Muscle layer of colon (tissue), 2 donors: ENCODE results near the gene SSNA1.
A peak's percentile ranks its signal among the peaks of the same experiment; 100 is the strongest.

Experiments used
- H3K27ac ChIP-seq: one replicate; pipeline ENCODE4 v1.7.0; 2013; ENCODE audit warnings: low read depth, mild to moderate bottlenecking, low read length, moderate library complexity
- H3K27me3 ChIP-seq, 2 donors: one replicate each; pipeline ENCODE4 v1.7.0; 2013; ENCODE audit warnings: low read length in 2 of 2, mild to moderate bottlenecking in 2 of 2; ENCODE audit not compliant: insufficient read depth in 2 of 2, control insufficient read depth in 1 of 2
- H3K36me3 ChIP-seq: one replicate; pipeline ENCODE4 v1.7.0; 2013; ENCODE audit warnings: mild to moderate bottlenecking, low read length; ENCODE audit not compliant: insufficient read depth
- H3K4me1 ChIP-seq: one replicate; pipeline ENCODE4 v1.7.0; 2013; ENCODE audit warnings: mild to moderate bottlenecking, low read length; ENCODE audit not compliant: insufficient read depth
- H3K4me3 ChIP-seq, 2 donors: one replicate each; pipeline ENCODE4 v1.7.0; 2013; ENCODE audit warnings: low read length in 2 of 2, low read depth in 1 of 2, mild to moderate bottlenecking in 1 of 2, moderate library complexity in 1 of 2
- H3K9ac ChIP-seq: one replicate; pipeline ENCODE4 v1.7.0; 2013; ENCODE audit warnings: low read length
- H3K9me3 ChIP-seq: one replicate; pipeline ENCODE4 v1.7.0; 2013; ENCODE audit warnings: mild to moderate bottlenecking, low read length
- donor health status: abdominal sarcoma.
- donor health status: Adenocarcinoma of cecum.

Gene SSNA1

DNA sequence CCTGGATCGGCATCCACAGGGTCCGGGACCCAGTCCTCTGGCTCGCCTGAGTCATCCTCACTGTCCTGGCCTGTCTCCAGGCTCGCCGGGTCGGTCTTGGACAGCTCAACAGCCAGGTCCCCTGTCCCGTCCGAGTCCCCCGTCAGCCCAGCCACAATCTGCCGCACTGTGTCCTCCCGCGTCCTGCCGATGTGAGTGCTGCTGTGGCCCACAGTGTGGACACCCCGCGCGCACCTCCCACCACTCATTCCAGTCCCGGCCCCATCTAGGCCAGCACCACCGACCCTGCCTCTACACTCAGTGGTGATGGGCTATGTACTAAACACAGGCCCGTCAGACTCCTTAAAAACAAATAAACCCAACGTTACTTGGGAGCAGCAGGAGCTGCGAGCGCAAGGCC is 6.8 kb upstream of the SSNA1 start:
- Histone ChIP-seq H3K9ac (no peak overlapping the region), H3K9me3 (no peaks in the 10 kb centered on the region), H3K36me3 (peaks cover 65% of the 10 kb centered on the region), H3K27ac (no peak overlapping the region), H3K4me3 (no peak overlapping the region), H3K4me1 (peaks cover 7% of the 10 kb centered on the region), H3K27me3 (no peaks in the 10 kb centered on the region)

- Histone ChIP-seq H3K4me3 (no peak overlapping the region), H3K4me1 (peaks cover 19% of the 10 kb centered on the region), H3K9me3 (no peaks in the 10 kb centered on the region), H3K9ac (no peak overlapping the region), H3K27ac (no peak overlapping the region), H3K27me3 (no peaks in the 10 kb centered on the region), H3K36me3 (peaks cover 69% of the 10 kb centered on the region)
Observed at GRCh38 chr9:137182836-137183235, 5.6 kb upstream of the SSNA1 start.

- Histone ChIP-seq H3K4me3 (no peak overlapping the region), H3K9me3 (no peaks in the 10 kb centered on the region), H3K36me3 (peaks cover 66% of the 10 kb centered on the region)
Observed at GRCh38 chr9:137183980-137184595, 4.4 kb upstream of the SSNA1 start.

DNA sequence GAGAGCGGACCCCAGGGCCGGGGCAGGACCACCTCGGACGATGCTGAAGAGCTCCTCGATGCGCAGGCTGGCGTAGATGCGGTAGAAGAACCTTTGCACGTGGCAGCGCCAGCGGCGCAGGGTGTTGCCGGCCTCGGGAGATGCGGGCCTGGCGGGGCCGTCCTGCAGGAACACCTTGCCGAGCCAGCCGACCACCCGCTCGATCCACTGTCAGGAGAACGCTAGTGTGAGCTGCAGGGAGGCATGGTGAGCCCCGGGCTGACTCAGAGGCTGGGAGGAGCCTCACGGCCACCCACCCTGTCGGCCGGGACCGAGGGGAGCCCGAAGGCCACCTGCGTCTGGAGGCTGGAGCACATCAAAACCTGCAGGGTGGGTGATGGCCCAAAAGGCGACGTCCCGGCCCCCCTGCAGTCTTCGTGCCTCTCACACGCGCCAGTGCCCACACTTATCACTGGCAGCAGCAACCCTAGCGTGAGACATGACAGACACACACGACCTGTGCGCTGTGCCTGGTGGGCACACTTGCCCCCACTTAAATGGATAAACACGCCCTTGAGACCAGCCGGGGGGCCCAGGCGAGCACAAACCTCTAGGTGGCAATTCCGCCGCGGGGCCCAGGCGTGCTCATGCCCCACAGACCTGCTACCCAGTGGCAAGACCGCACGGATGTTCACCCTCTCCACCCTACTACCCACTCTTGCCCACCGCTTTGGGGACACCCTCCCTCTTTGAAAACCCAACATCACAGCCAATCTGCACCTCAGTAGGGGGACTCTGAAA is 3.4 kb upstream of the SSNA1 start:
- Histone ChIP-seq H3K36me3 (peaks cover 60% of the 10 kb centered on the region), H3K4me3 (no peak overlapping the region), H3K9me3 (no peaks in the 10 kb centered on the region), H3K27ac (no peak overlapping the region), H3K9ac (no peak overlapping the region), H3K27me3 (no peaks in the 10 kb centered on the region), H3K4me1 (peaks cover 28% of the 10 kb centered on the region)

More at GRCh38 chr9:137183980-137184595, 4.4 kb upstream of the SSNA1 start:
- Histone ChIP-seq H3K4me1 (peaks cover 19% of the 10 kb centered on the region), H3K27ac (no peak overlapping the region), H3K9ac (no peak overlapping the region), H3K27me3 (no peaks in the 10 kb centered on the region)

GRCh38 chr9:137185921-137186320 is 2.6 kb upstream of the SSNA1 start:
- no peak overlapping the region for H3K4me3 ChIP-seq
- peaks cover 62% of the 10 kb centered on the region for H3K36me3 ChIP-seq
- H3K9me3 ChIP-seq = no peaks in the 10 kb centered on the region
- H3K27me3 ChIP-seq = no peaks in the 10 kb centered on the region
- H3K4me1 ChIP-seq = peaks cover 32% of the 10 kb centered on the region
- H3K27ac ChIP-seq = no peak overlapping the region
- no peak overlapping the region for H3K9ac ChIP-seq

- Histone ChIP-seq H3K4me3 (peak overlapping the region in 1 of 2 donors; percentile 98), H3K4me1 (peaks cover 32% of the 10 kb centered on the region), H3K27me3 (no peaks in the 10 kb centered on the region), H3K9me3 (no peaks in the 10 kb centered on the region), H3K36me3 (peaks cover 62% of the 10 kb centered on the region), H3K27ac (no peak overlapping the region), H3K9ac (no peak overlapping the region)
Observed at GRCh38 chr9:137186385-137186784, 2.1 kb upstream of the SSNA1 start.

DNA sequence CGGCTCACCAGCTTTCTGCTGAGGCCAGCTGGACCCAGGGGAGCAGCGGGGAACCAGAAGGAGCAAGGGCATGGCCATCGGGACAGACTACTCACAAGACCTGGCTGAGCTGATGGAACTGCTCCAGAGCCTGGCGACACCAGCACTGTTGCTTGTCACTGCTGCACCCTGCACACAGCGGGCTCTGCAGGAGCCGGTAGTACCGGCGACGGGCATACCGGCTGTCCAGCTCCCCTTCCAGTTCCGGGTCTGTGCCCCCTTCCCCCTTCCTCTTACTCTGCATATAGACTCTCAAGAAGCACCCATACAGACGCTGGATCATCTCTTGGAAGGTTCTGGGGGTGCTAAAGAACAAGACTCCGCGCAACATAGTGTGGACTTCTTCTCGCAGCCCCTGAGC is 1.1 kb upstream of the SSNA1 start:
- no peak overlapping the region for H3K27ac ChIP-seq
- H3K4me1 ChIP-seq = peaks cover 32% of the 10 kb centered on the region
- H3K36me3 ChIP-seq = peaks cover 63% of the 10 kb centered on the region
- H3K9me3 ChIP-seq = no peaks in the 10 kb centered on the region
- H3K9ac ChIP-seq = peak overlapping the region; percentile 76
- no peaks in the 10 kb centered on the region for H3K27me3 ChIP-seq
- peak overlapping the region; percentile 93 to 98 for H3K4me3 ChIP-seq

DNA sequence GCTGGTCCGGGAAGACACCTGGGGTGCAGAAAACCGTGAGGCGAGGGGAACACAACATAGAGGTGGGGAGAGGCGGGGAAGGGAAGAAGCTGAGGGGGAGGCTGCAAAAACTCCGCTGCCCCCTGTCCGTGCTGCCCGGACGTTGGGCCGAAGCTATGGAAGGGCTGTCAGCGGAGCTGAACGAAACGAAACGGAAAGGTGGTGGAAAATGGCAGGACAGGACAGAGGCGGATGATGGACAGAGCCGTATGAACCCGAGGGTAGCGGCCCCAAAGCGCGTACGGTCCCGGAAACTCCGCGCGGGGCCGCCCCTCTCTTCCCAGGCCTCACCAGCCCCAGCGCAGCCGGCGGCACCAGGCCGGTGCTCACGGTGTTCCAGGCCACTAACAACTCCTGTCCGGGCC is 388 bp upstream of the SSNA1 start:
- Histone ChIP-seq H3K4me1 (peaks cover 32% of the 10 kb centered on the region), H3K36me3 (peaks cover 56% of the 10 kb centered on the region), H3K9me3 (no peaks in the 10 kb centered on the region), H3K27me3 (no peaks in the 10 kb centered on the region), H3K9ac (peak overlapping the region; percentile 76), H3K27ac (peak overlapping the region; percentile 95), H3K4me3 (peak overlapping the region; percentile 93 to 98)

DNA sequence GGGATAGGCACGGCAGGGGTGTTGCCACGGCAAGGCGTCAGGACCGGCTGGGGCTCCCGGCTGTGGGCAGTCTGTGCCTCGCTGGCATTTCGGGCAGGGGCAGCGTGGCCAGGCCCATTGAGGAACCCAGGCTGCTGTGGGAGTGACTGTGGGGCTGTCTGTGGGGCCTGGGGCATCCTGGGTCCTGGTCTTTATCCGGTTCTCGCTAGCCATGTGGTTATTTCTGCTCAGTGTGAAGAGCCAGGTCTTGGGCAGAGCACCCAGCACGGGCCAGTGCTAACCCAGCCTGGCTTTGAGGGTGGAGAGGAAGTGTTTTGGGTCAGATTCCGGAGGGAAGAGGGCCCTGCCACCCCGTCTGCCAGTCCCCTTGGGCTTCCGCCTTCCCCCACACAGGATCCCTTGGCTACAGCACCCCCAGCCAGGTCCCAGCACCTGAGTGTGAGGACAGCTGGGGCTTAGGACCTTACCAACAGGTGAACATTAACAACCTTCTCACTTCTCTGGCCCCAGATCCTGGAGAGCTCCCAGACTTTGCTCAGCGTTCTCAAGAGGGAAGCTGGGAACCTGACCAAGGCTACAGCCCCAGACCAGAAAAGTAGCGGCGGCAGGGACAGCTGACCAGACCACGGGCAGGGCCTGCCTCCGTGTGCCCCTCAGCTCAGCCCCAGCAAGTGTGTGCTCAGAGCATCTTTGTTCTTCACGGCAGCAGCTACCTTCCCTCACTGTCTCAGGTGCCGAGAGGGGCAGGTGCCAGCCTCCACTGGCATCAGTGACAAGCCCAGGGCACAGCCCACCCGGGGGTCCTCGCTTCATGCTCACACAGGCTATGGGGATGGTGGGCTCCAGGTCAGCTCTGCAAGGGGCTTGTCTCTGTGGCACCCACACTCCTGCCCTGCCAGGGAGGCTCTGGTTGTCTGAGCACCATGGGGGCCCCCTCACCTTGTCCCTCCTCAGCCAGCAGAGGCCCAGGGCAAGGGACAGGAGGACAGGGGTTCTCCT is 1.1 kb downstream of the SSNA1 start:
- H3K4me1 ChIP-seq = peaks cover 32% of the 10 kb centered on the region
- peak overlapping the region; percentile 95 for H3K27ac ChIP-seq
- no peaks in the 10 kb centered on the region for H3K27me3 ChIP-seq
- H3K9me3 ChIP-seq = no peaks in the 10 kb centered on the region
- H3K9ac ChIP-seq = peak overlapping the region; percentile 68
- peak overlapping the region; percentile 93 to 98 for H3K4me3 ChIP-seq
- H3K36me3 ChIP-seq = peaks cover 41% of the 10 kb centered on the region

- no peak overlapping the region for H3K4me3 ChIP-seq
- no peaks in the 10 kb centered on the region for H3K9me3 ChIP-seq
- no peak overlapping the region for H3K9ac ChIP-seq
- no peaks in the 10 kb centered on the region for H3K27me3 ChIP-seq
- H3K36me3 ChIP-seq = peaks cover 37% of the 10 kb centered on the region
- H3K27ac ChIP-seq = no peak overlapping the region
- H3K4me1 ChIP-seq = peaks cover 32% of the 10 kb centered on the region
Observed at GRCh38 chr9:137190315-137190856, 1.9 kb downstream of the SSNA1 start.

DNA sequence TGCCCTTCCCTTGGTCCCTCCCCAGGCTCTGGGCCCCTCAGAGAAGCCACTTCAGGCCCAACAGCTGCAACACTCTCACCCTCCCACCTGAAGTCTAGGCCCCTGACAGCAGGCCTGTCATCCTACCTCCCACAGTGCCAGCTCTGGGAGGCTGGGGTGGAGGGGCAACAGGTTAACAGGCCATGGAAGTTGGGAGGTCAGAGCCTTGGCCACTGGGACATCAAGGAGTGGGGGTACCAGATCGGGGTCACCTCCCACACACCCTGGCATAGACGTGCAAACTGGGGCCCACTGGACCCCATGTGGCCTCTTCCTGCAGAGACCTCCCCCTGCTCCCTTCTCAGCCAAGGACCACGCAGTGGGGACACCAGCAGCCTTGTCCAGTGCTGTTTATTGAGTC is 2.8 kb downstream of the SSNA1 start:
- Histone ChIP-seq H3K9ac (no peak overlapping the region), H3K27ac (no peak overlapping the region), H3K4me1 (peaks cover 29% of the 10 kb centered on the region), H3K4me3 (no peak overlapping the region), H3K9me3 (no peaks in the 10 kb centered on the region), H3K27me3 (no peaks in the 10 kb centered on the region), H3K36me3 (peaks cover 28% of the 10 kb centered on the region)
